T-helper 1 cell treated with Interleukin-12 subunit alpha and Interleukin-12 subunit beta and Interleukin-4 antibody, amounts not matched to agents 30 ng/mL and 1 ng/mL, for 36 hours (primary cell): ENCODE results near the gene METTL9. TPM values are rescaled to one million over a fixed set of nuclear protein-coding genes. Genes with fewer than 3 reads are reported as not detected.
"Not testable (repeated sequence)": the region's sequence is repeated elsewhere in the genome, so short reads cannot be mapped to it uniquely, and the experiment has no call there.

Experiments
- intact Hi-C: fragments of 100-400 bp; cut with micrococcal nuclease; formaldehyde crosslinking; loops from one replicate; pipeline ENCODE4 v1.15.1; 2024
- total RNA-seq: library from RNA; stranded (reverse); gene quantifications from 2 replicates; pipeline ENCODE4 v1.2.3, GENCODE V29; 2022

Gene METTL9
- total RNA-seq, 1 donor from 2014 or later: 62.8 TPM

- intact Hi-C loops: loop anchor here (1.0 kb wide), 1 partner anchor 9 kb away; the partner anchor contains the start of gene METTL9
Observed at GRCh38 chr16:21608639-21609328, 9.4 kb downstream of the METTL9 start.

- intact Hi-C loops: no loop called here
Observed at GRCh38 chr16:21610006-21610544, 10.7 kb downstream of the METTL9 start.

GRCh38 chr16:21610766-21611165 lies 11.4 kb downstream of the METTL9 start:
- intact Hi-C loops: no loop called here

DNA sequence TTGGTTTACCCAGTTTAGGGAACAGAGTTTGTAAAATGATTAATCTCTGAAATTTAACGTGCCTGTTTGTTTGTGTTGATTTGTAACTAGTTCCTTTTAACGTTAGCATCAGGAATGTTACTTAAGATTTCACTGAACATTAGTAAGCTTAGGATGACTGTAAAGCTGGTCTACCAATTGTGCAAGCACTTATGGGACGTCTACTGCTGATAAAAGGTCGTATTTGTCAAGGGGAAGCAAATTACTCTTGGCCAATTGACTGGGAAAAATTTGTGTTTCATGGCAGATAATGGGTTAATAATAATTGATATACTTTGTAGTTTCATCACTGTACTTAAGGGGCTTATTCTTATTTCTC lies 11.8 kb downstream of the METTL9 start:
- intact Hi-C loops: no loop called here

GRCh38 chr16:21611556-21612384 lies 12.4 kb downstream of the METTL9 start:
- intact Hi-C loops: no loop called here

DNA sequence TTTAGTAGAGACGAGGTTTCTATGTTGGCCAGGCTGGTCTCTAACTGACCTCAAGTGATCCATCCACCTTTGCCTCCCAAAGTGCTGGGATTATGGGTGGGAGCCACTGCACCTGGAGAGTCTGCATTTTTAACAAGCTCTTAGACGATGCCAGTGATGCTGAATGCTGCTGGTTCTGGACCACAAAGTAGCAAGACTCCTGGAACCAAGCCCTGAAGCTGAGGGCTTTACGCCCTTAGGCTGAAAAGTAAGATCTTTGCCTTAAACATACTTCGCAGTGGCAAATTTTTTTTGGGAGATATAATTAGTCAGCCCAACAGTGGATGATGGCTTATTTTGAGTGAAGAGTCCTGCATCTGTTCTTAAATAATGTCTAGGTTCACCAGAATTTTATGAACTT lies 14.0 kb downstream of the METTL9 start:
- intact Hi-C loops: no loop called here

DNA sequence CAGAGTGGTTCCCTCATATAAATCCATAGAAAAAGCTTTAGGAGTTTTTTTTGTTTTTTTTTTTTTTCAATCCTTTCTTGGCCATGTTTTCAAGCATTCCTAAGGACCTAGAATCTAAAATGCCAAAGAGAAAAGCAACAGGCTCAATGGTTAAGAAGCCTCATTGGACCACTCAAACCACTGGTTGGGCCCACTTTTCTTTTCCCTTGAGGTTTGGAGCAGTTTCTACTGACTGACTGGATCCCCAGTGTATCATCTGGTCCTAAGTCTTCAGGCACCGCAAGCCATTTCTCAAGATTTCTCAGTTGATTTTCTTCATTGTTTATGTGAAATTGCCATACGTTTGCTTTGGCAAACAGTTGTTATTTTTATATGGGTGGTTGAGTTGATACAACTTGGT lies 14.4 kb downstream of the METTL9 start:
- intact Hi-C loops: no loop called here

- intact Hi-C loops: no loop called here
Observed at GRCh38 chr16:21614896-21615295, 15.5 kb downstream of the METTL9 start.

DNA sequence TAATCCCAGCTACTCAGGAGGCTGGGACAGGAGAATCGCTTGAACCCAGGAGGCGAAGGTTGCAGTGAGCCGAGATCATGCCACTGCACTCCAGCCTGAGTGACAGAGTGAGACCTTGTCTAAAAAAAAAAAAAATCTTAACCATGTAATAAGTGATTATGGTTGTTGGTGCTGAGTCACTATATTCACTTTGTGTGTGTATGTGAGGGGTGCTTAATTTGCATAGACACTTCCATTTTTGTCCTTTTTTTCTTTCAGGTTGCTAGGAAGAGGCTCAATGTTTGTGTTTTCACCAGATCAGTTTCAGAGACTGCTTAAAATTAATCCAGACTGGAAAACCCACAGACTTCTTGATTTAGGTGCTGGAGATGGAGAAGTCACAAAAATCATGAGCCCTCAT lies 18.2 kb downstream of the METTL9 start:
- intact Hi-C loops: no loop called here

GRCh38 chr16:21618281-21618680 lies 18.9 kb downstream of the METTL9 start:
- intact Hi-C loops: no loop called here

DNA sequence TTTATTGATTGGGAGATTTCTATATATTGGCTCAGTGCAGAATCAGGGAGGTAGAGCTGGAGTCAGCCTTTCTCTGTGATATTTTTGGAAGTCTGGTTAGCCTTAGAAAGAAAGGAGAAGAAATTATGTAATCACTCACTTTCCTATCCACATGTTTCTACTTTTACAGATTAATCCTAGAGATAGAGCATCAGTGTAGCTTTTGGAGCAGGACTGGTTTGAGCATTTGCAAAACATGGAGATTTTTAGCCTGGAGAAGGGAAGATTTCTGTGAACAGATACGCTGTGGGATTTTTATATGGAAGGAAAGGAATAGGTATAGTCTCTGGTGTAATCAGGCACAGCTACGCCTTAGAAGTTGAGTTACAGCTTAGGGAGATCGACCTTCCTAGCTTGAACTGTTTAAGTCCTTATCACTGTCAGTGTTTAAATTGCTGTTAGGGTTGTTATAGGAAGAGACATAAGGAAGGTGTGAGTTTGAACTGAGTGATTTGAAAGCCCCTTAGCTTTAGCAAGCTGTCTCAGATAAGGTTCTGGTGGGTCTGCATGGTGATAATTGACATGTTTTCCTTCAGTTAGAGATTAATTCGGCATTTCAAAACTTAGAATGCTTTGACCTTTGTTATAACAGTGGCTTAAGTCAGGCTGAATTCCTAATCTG lies 20.5 kb downstream of the METTL9 start:
- intact Hi-C loops: no loop called here

DNA sequence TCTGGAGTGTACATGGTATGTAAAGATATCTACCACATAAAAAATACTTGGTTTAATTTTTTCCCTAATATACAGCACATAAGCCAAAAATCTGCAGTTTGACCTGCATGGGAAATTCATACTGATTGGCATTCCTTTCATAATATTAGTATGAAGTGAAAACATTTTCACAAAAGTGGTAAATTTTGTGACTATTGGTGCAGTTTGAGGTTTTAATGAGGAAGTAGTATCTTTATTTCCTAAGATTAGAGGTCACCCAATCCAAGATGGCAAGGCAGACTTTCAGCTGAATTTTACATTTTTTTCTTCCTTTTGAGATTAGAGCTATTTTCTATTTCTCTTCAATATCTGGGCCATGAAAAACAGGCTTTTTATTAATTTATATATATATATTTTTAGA lies 21.2 kb downstream of the METTL9 start:
- intact Hi-C loops: no loop called here

DNA sequence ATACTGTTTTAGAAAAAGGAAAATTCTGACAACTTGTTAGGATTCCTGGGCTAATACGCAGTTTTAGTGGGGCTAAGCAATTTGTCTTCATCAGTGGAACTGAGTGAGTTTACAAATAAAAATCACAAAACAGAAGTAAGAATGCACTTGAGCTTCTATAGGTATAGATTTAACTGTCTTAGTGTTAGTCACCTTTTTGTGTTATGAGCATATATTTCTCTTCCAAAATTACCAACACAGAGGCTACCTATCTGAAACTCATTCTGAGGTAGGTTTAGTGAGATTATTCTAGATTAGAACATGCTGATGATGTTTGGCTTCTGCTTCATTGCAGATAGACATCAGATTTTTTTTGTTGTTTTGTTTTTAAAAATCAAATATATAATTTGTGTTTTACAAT lies 23.2 kb downstream of the METTL9 start:
- intact Hi-C loops: no loop called here

DNA sequence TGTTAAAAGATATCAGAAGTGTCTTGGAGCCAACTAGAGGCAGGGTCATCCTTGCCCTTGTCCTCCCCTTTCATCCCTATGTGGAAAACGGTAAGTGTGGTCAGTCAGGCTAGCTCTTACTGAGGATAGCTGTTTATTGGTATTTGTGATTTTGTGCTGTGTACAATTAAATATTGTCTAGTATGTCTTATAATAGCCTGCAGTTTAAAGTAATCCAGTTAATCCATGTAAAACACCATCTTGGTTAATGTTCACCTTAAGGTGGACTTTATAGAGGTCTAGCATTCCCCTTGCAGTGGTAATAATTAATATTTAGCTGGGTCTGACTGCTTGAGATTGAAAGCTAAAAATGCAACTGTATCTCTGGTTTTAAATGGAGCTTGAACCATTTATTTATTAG lies 25.6 kb downstream of the METTL9 start:
- intact Hi-C loops: no loop called here

DNA sequence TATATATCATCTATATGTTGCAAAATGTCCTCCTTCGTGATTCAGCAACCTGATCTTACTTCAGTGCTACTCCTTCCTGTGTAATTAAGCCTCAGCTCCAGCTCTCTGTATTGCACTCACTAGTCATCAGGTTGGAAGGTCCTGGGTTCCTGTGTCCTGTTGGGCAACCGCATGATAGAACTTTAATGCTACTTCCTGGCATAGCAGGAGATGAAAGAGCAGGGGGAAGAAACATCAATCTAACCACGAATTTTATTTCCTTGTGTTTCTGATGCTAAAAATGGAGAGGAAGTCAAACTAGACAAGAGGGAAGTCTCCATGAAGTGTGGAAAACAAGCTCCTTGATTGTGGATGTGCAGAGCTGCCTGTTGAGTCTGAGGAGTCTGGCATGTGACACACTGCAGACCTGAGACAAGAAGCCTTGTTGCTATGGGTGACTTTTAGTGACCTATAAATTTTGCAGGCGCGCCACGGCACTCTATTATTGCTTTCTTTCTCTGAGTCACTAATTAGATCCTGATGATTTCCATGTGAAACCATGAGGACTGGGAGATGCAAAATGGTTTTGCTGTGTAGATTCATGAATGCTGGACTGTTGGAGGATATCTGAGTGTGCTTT lies 27.4 kb downstream of the METTL9 start:
- intact Hi-C loops: no loop called here

GRCh38 chr16:21628121-21628726 lies 28.8 kb downstream of the METTL9 start:
- intact Hi-C loops: no loop called here

DNA sequence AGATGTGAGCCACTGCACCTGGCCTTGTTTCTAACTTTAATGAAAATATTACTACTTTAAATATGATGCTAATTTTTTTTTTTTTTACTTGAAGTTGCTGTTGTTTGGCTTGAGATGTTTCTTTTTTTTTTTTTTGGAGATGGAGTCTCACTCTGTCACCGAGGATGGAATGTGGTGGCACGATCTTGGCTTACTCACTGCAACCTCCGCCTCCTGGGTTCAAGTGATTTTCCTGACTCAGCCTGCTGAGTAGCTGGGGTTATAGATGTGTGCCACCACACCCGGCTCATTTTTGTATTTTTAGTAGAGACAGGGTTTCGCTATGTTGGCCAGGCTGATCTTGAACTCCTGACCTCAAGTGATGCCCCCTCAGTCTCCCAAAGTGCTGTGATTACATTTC lies 29.4 kb downstream of the METTL9 start:
- intact Hi-C loops: no loop called here

- intact Hi-C loops: not testable (repeated sequence)
Observed at GRCh38 chr16:21629616-21630539, 30.5 kb downstream of the METTL9 start.

- intact Hi-C loops: not testable (repeated sequence)
Observed at GRCh38 chr16:21630866-21631265, 31.5 kb downstream of the METTL9 start.

- intact Hi-C loops: not testable (repeated sequence)
Observed at GRCh38 chr16:21631376-21631775, 32.0 kb downstream of the METTL9 start.
